ENCODE measurements around the gene CT45A10. TPM values are rescaled to one million over a fixed set of nuclear protein-coding genes. Genes with fewer than 3 reads are reported as not detected.
"Not testable (repeated sequence)": the region's sequence is repeated elsewhere in the genome, so short reads cannot be mapped to it uniquely, and the experiment has no call there.

CT45A10 gene, protein sequence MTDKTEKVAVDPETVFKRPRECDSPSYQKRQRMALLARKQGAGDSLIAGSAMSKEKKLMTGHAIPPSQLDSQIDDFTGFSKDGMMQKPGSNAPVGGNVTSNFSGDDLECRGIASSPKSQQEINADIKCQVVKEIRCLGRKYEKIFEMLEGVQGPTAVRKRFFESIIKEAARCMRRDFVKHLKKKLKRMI
- not detected for total RNA-seq
- long read RNA-seq: 0 reads

DNA sequence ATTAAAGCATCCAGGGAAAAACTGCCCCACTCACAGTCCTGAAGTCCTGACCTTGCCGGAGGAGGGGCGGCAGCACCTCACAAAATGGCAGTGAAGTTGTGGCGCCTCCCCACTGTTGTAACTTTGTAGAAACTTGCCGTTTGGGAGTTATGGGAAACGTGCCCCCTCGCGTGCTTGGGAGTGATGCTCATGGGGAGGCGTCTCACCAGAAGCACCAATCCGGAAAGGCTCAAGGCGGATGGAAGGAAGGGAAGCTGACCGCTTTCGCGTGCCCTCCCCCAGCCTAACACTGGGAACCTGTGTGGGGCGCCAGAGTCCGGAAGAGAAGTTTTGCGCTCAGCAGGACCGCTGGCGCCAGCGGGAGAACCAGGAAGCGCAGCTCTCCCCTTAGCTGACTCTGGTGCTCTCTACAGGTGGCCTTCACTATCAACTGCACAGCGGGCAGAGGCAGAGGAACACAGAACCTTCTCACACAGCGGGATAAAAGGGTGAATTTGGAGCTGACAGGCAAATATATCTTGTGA, at the start of gene CT45A10, which contains the start of gene SAGE1:
Gene CT45A10 (minus strand): TSS at position 151 of the 524 bp plus-strand sequence. CDS start 8,100 bp downstream, outside the sequence.
Gene SAGE1 (plus strand): TSS at position 423 of the 524 bp plus-strand sequence. CDS start 2,527 bp downstream, outside the sequence.
- ATAC-seq (no peak), DNase-seq (no peak)
- intact Hi-C loops (cut with DNase I, micrococcal nuclease): no loop called here

DNA sequence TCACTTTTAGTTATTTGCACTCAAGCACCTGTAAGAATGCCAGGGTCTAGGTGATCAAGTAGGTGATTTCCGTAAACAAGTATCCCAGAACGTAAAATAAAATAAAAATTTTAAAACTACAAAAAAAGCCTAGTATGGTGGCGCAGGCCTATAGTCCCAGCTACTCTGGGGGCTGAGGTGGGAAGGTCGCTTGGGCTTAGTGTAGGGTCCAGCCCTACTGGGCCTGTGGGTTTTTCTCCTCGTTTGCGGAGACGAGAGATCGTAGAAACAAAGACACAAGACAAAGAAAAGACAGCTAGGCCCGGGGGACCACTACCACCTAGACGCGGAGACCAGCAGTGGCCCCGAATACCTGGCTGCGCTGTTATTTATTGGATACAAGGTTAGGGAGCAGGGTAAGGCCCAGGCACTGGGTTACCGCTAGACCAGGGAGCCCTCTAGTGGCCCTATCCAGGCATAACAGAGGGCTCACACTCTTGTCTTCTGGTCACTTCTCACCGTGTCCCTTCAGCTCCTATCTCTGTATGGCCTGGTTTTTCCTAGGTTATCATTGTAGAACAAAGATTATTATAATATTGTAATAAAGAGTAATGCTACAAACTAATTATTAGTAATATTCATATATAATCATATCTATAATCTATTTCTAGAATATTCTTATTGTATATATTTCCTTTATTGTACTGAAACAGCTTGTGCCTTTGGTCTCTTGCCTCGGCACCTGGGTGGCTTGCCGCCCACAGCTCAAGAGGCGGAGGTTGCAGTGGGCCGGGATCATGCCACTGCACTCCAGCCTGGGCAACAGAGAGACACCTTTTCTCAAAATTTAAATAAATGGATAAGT, 38.6 kb upstream of the CT45A10 start:
- ATAC-seq (peak; percentile 69), DNase-seq (peak in 1 of 2 donors; percentile 62)
- intact Hi-C loops (cut with DNase I, micrococcal nuclease): no loop called here

DNA sequence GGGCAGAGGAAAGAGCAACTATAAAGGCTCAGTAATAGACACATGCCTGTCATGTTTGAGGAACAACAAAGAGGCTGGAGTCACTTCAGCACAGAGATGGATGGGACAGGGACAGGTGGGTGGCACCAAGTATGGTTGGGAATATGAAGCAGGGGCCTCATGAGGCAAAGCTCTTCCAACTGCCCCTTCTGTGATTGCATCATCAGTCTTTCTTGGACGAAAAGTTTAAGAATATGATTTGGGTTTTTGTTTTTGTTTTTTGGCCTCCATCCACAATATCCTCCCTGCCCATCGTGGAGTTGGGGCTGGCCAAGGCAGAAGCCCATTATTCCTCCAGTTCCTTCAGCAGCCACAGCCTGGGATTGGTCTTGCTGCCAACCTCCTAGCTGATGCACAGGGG, 34.7 kb upstream of the CT45A10 start:
- ATAC-seq (no peak), DNase-seq (no peak)
- intact Hi-C loops (cut with DNase I, micrococcal nuclease): no loop called here

DNA sequence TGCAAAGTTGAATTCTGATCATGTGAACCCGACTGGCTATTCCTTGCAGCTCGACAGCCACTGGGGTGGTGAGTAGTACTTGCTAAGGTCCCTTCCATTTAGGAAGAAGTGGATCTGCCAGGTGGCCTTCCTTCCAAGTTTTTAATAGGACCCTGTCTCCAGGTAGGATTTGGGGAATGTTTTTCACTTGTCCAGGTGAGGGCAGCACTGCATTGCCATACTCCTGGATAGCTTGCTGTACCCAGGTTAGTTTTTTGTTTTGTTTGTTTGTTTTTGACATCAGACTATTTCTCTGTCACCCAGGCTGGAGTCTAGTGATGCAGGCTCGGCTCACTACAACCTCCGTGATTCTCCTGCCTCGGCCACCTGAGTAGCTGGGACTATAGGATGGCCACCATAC, 30.1 kb upstream of the CT45A10 start:
- DNase-seq: no peak
- intact Hi-C loops (cut with DNase I, micrococcal nuclease): no loop called here
- ATAC-seq: no peak

DNA sequence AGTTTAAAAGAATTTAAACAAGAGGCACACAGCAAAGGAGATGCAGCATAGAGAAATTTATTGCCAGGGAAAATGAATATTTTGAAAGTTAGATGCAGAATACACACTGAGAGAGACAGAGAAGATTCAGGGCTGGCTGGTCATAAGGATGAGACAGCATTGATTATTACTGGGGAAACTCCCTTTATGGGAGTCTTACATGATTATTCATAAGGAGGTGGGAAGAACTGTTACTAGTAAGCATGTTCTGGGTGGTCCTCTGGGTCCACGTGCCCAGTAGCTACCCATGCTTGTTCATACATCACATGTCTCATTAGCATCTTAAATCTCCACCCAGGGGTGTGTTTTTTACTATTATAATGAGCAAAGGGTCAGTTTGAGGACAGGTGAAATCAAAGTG, 27.3 kb upstream of the CT45A10 start:
- DNase-seq; ATAC-seq; intact Hi-C loops (cut with DNase I, micrococcal nuclease): not testable (repeated sequence)

DNA sequence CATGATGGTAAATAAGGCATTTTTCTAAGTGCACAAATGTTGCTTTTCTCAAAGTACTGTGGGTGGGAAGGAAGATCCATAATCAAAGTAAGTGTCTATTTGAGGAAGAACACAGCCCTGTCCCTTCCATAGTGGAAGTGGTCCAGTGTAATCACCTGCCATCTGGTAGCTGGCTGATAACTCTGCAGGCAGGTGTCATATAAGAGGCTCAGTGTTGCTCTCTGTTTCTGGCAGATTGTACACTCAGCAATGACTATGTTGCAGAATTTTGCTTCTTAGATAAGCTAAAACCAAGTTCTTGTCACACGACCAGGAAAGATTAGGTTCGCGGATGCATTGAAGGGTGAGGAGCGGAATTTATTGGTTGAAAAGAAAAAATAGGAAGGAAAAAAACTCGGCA, 21.2 kb upstream of the CT45A10 start:
- no peak for DNase-seq
- no peak for ATAC-seq
- intact Hi-C loops (cut with DNase I, micrococcal nuclease): no loop called here

DNA sequence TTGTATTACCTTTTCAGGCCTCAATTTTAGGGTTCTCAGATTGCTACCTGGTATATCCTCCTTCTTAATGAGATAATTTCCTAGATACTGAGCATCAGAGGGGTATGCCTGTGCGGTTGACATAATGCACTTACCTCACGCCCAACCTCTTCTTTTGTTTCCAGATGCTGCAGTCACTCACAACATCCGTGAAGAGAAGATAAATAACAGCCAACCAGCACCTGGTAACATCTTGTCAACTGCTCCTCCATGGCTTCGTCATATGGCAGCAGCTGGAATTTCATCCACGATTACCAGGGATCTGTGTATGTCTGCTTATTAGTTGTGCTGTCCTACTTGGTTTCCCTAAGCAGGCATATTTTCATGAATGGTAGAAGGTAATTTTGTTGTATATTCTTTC, 17.0 kb upstream of the CT45A10 start:
- intact Hi-C loops (cut with DNase I, micrococcal nuclease): no loop called here
- DNase-seq (no peak), ATAC-seq (no peak)

DNA sequence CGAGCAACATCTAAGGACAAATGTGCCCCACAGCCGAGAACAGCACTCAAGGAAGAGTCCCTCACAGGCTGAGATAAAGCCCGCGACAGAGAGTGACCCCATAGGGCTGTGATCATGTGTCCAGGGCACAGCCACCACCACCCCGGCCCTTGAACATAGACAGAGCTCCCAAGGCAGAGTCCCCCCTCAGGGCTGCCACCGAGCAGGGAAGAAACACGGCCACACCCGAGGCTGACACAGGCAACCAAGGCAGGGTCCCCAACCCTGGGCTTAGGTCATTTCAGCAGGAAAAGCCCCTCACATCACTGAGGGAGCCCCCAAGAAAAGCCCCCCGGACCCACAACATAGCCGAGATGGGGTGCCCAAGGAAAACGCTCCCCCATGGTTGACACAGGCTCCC, 463 bp downstream of the CT45A10 start:
- intact Hi-C loops (cut with DNase I, micrococcal nuclease): no loop called here
- ATAC-seq (no peak), DNase-seq (no peak)

DNA sequence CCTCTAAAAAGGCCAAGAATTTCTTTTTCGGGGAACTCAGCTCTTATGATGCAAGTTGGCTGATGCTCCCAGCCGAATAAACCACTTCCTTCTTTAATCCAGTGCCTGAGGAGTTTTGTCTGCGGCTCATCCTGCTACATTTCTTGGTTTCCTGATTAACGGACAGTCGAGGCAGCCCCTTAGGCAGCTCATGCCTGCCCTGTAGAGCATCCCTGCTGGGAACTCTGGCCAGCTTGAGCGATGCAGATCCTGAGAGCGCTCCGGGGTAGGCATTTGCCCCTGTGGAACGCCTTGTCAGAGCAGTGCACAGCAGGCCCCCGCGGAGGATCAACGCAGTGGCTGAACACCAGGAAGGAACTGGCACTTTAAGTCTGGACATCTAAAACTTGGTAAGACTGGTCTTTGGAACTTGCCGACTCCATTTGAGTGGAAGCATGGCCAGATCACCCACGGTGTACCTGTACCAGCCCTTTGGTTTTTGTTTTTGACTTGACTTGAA, 3.1 kb downstream of the CT45A10 start:
- no peak for ATAC-seq
- no peak for DNase-seq
- intact Hi-C loops (cut with DNase I, micrococcal nuclease): no loop called here

DNA sequence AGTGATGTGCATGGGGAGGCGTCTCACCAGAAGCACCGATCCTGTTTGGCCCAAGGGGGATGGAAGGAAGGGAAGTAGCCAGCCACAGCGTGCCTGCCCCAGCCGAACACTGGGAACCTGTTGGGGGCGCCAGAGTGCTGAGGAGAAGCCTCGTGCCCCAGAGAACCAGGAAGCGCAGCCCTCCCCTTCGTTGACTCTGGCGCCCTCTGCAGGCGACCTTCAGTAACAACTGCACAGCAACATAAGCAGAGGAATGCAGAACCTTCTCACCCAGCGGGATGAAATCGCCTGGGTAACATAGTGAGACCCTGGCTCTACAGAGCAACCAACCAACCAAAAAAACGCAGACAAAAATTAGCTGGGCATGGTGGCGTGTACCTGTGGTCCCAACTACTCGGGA, 4.3 kb downstream of the CT45A10 start:
- DNase-seq; intact Hi-C loops (cut with DNase I, micrococcal nuclease); ATAC-seq: not testable (repeated sequence)

DNA sequence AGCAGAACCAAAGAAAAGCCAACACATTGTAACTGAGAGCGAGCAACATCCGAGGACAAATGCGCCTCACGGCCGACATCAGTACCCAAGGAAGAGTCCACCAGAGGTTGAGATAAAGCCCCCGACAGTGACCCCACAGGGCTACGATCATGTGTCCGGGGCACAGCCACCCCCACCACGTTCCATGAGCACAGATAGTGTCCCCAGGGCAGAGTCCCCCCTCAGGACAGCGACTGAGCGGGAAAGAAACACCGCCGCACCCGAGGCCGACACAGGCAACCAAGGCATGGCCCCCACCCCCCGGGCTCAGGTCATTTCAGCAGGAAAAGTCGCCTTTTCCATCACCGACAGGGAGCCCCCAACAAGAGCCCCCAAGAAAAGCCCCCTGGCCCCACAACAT, 5.0 kb downstream of the CT45A10 start:
- intact Hi-C loops (cut with DNase I, micrococcal nuclease); ATAC-seq; DNase-seq: not testable (repeated sequence)

DNA sequence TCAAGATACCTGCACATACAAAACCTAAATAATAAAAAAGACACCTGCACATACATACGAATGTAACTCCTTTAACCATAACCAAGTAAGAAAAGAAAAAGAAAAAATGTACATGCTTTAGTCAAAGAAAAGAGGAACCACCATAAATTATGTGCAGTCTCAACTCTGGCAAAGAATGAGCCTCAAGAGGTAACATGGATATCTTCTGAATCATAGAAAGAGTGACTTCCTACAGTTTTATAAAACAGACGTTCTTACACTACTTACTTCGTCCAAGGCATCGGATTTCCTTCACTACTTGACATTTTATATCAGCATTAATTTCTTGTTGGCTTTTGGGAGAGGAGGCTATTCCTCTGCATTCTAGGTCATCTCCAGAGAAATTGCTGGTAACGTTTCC, 10.5 kb downstream of the CT45A10 start:
- intact Hi-C loops (cut with DNase I, micrococcal nuclease); DNase-seq; ATAC-seq: not testable (repeated sequence)

DNA sequence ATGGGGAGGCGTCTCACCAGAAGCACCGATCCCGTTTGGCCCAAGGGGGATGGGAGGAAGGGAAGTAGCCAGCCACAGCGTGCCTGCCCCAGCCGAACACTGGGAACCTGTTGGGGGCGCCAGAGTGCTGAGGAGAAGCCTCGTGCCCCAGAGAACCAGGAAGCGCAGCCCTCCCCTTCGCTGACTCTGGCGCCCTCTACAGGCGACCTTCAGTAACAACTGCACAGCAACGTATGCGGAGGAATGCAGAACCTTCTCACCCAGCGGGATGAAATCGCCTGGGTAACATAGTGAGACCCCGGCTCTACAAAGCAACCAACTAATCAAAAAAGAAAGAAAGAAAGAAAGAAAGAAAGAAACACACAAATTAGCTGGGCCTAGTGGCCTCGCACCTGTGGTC, 21.5 kb downstream of the CT45A10 start, which contains the start of gene CT45A9:
Gene CT45A9 (minus strand): TSS at position 101 of the 400 bp plus-strand sequence. CDS start 3,751 bp downstream, outside the sequence.
- DNase-seq; intact Hi-C loops (cut with DNase I, micrococcal nuclease); ATAC-seq: not testable (repeated sequence)

DNA sequence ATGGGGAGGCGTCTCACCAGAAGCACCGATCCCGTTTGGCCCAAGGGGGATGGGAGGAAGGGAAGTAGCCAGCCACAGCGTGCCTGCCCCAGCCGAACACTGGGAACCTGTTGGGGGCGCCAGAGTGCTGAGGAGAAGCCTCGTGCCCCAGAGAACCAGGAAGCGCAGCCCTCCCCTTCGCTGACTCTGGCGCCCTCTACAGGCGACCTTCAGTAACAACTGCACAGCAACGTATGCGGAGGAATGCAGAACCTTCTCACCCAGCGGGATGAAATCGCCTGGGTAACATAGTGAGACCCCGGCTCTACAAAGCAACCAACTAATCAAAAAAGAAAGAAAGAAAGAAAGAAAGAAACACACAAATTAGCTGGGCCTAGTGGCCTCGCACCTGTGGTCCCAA, 38.8 kb downstream of the CT45A10 start, which contains the start of gene CT45A8:
Gene CT45A8 (minus strand): TSS at position 101 of the 400 bp plus-strand sequence. CDS start 3,755 bp downstream, outside the sequence.
- ATAC-seq; intact Hi-C loops (cut with DNase I, micrococcal nuclease); DNase-seq: not testable (repeated sequence)

DNA sequence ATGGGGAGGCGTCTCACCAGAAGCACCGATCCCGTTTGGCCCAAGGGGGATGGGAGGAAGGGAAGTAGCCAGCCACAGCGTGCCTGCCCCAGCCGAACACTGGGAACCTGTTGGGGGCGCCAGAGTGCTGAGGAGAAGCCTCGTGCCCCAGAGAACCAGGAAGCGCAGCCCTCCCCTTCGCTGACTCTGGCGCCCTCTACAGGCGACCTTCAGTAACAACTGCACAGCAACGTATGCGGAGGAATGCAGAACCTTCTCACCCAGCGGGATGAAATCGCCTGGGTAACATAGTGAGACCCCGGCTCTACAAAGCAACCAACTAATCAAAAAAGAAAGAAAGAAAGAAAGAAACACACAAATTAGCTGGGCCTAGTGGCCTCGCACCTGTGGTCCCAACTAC, 56.1 kb downstream of the CT45A10 start, which contains the start of gene CT45A7:
Gene CT45A7 (minus strand): TSS at position 101 of the 400 bp plus-strand sequence. CDS start 3,747 bp downstream, outside the sequence.
- intact Hi-C loops (cut with DNase I, micrococcal nuclease); DNase-seq; ATAC-seq: not testable (repeated sequence)
